NB4 (cell line): ENCODE measurements around the gene SYCP2.

ENCODE experiments used
- POLR2A ChIP-seq: IDR thresholded peaks from 2 replicates; pipeline ENCODE4 v1.6.1; 2011; ENCODE audit warnings: mild to moderate bottlenecking; ENCODE audit not compliant: insufficient read length; ENCODE audit errors: extremely low read depth
- TF ChIP-seq, protein P1 (sequence below): IDR thresholded peaks from one replicate; pipeline ENCODE4 v1.5.1; 2012; ENCODE audit warnings: low read depth, low read length

DNA sequence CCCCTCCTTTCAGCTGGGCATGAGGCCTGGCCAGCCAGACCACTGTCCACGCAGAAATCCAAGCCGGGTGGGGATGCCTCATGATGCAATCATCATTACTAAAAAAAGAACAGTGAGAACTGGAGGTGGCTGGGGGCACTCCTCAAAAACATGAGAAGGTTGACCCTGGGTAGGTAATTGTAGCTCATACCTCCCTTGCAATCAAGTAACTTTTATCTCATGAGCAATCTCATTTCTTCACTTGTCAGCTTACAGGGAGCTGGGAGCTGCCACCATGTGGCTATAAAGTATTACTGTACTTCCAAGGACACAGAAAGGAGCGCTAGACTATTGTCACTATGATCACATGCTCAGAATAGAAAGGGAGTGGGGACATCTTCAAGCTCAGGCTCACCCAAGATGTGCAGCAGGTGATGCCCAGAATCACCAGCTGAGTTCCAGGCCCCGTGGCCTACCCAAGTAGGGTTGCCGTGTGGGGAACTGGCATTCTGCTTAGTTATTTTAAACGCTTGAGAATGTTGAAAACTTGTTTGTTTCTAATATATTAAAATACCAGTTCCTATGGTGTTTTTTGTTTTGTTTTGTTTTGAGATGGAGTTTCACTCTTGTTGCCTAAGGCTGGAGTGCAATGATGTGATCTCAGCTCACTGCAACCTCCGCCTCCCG, 21.8 kb upstream of the SYCP2 start:
- TF ChIP-seq, protein P1, sequence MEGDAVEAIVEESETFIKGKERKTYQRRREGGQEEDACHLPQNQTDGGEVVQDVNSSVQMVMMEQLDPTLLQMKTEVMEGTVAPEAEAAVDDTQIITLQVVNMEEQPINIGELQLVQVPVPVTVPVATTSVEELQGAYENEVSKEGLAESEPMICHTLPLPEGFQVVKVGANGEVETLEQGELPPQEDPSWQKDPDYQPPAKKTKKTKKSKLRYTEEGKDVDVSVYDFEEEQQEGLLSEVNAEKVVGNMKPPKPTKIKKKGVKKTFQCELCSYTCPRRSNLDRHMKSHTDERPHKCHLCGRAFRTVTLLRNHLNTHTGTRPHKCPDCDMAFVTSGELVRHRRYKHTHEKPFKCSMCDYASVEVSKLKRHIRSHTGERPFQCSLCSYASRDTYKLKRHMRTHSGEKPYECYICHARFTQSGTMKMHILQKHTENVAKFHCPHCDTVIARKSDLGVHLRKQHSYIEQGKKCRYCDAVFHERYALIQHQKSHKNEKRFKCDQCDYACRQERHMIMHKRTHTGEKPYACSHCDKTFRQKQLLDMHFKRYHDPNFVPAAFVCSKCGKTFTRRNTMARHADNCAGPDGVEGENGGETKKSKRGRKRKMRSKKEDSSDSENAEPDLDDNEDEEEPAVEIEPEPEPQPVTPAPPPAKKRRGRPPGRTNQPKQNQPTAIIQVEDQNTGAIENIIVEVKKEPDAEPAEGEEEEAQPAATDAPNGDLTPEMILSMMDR = peak; percentile 52
- TF ChIP-seq POLR2A = no peak
